ENCODE measurements around the gene CALHM3. TPM values are rescaled to one million over a fixed set of nuclear protein-coding genes. Genes with fewer than 3 reads are reported as not detected.

CALHM3 gene
- total RNA-seq, 1 donor from 2014 or later, result 3.3 TPM

DNA sequence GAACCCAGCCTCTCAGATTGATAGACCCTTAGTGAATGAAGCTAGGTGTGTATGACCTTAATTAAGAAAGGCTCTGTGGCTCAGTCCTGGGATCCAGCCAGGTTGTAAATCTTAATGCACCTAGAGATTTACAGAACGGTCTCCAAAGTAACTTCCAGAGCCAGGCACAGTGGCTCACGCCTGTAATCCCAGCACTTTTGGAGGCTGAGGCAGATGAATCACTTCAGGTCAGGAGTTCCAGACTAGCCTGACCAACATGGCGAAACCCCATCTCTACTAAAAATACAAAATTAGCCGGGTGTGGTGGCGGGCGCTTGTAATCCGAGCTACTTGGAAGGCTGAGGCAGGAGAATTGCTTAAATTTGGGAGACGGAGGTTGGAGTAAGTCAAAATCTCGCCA lies 51.2 kb downstream of the CALHM3 start:
- no peaks in the 10 kb centered on the region for H3K9me3 Mint-ChIP-seq
- H3K27me3 Mint-ChIP-seq, result no peaks in the 10 kb centered on the region
- H3K4me1 Mint-ChIP-seq (ENCODE audit: unreplicated experiment), result no peaks in the 10 kb centered on the region
- H3K4me3 Mint-ChIP-seq, result no peak overlapping the region
- no peak overlapping the region for H3K27ac Mint-ChIP-seq
- DNase-seq (ENCODE audit: extremely low spot score, unreplicated experiment), result no peak
- H3K36me3 Mint-ChIP-seq, result peaks cover 27% of the 10 kb centered on the region
- TF ChIP-seq, protein P1, sequence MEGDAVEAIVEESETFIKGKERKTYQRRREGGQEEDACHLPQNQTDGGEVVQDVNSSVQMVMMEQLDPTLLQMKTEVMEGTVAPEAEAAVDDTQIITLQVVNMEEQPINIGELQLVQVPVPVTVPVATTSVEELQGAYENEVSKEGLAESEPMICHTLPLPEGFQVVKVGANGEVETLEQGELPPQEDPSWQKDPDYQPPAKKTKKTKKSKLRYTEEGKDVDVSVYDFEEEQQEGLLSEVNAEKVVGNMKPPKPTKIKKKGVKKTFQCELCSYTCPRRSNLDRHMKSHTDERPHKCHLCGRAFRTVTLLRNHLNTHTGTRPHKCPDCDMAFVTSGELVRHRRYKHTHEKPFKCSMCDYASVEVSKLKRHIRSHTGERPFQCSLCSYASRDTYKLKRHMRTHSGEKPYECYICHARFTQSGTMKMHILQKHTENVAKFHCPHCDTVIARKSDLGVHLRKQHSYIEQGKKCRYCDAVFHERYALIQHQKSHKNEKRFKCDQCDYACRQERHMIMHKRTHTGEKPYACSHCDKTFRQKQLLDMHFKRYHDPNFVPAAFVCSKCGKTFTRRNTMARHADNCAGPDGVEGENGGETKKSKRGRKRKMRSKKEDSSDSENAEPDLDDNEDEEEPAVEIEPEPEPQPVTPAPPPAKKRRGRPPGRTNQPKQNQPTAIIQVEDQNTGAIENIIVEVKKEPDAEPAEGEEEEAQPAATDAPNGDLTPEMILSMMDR (conservative IDR thresholded peaks at IDR 0.05), result no peak

DNA sequence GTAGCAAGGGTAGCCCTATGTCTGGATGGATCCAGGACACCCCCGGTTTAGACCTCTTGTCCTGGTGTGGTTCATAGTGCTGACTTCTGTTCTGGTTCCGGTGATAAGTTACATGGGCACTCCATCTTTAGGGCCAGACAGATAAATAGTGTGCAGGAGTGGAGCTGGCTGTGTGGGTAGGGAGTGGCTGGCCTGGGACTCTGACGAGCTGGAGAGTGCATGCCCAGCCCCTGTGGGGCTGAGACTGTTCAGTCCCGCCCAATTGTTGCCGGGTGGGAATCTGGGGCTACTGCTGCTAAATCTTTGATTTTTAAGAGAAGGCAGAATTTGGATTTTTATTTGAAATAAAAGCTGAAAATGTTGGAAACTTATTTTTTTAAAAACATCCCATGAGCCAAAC lies 55.3 kb downstream of the CALHM3 start:
- no peak for DNase-seq (ENCODE audit: extremely low spot score, unreplicated experiment)
- H3K36me3 Mint-ChIP-seq, result peaks cover 25% of the 10 kb centered on the region
- no peaks in the 10 kb centered on the region for H3K4me1 Mint-ChIP-seq (ENCODE audit: unreplicated experiment)
- no peak overlapping the region for H3K4me3 Mint-ChIP-seq
- TF ChIP-seq, protein P1 (conservative IDR thresholded peaks at IDR 0.05), result no peak
- H3K27me3 Mint-ChIP-seq, result no peaks in the 10 kb centered on the region
- no peaks in the 10 kb centered on the region for H3K9me3 Mint-ChIP-seq
- H3K27ac Mint-ChIP-seq, result no peak overlapping the region

Other genes starting within 250 kb of the CALHM3 start
- gene RPEL1, start 233.4 kb downstream of the CALHM3 start, total RNA-seq (ENCODE audit: low replicate concordance), result not detected in 2 replicates
- gene INA, start 202.1 kb downstream of the CALHM3 start, total RNA-seq (ENCODE audit: low replicate concordance), result 9.4 and 38.0 TPM in 2 replicates
- 9.0 and 14.5 TPM in 2 replicates for gene PCGF6, start 128.1 kb downstream of the CALHM3 start, total RNA-seq (ENCODE audit: low replicate concordance)
- 6.2 and 10.0 TPM in 2 replicates for gene TAF5, start 111.3 kb downstream of the CALHM3 start, total RNA-seq (ENCODE audit: low replicate concordance)
- gene ATP5MK, start 82.8 kb downstream of the CALHM3 start, total RNA-seq (ENCODE audit: low replicate concordance), result 300 and 424 TPM in 2 replicates
- 46.3 and 53.2 TPM in 2 replicates for gene PDCD11, start 82.6 kb downstream of the CALHM3 start, total RNA-seq (ENCODE audit: low replicate concordance)
- 3.5 and 27.8 TPM in 2 replicates for gene CALHM2, start 26.9 kb downstream of the CALHM3 start, total RNA-seq (ENCODE audit: low replicate concordance)
- gene CALHM1, start 20.3 kb downstream of the CALHM3 start, total RNA-seq (ENCODE audit: low replicate concordance), result 0.17 TPM in 1 of 2 replicates, not detected in the other
- 38.3 and 102 TPM in 2 replicates for gene NEURL1, start 14.5 kb upstream of the CALHM3 start, total RNA-seq (ENCODE audit: low replicate concordance)

Measured in type B pancreatic cell (in vitro differentiated cells).